HepG2 (cell line): ENCODE results near the gene CCDC120. TPM values are rescaled to one million over a fixed set of nuclear protein-coding genes. Genes with fewer than 3 reads are reported as not detected.
A peak's percentile ranks its signal among the peaks of the same experiment; 100 is the strongest.

Experiments used
- ATAC-seq: fragments of 200-7000 bp; cut with Tn5 transposase; 3 replicates; pipeline ENCODE4 v1.9.1; 2020; ENCODE audit warnings: mild to moderate bottlenecking, moderate library complexity
- BruUV-seq: library from RNA; stranded (reverse); fragments of 400-500 nt; replicated peaks from 2 replicates; lab custom pipeline; 2021; lab: Mats Ljungman, UMichigan
- CTCF ChIA-PET: fragments of 300-600 bp; formaldehyde crosslinking; extraction: SDS; loops from one replicate; lab custom pipeline; 2021; ENCODE audit warnings: low total read pairs, inconsistent platforms, low intra/inter-chr PET ratio; lab: Yijun Ruan, JAX
- POLR2A ChIA-PET: fragments of 350-600 bp; sonication (Branson Sonifier 250); formaldehyde crosslinking; loops from one replicate; lab custom pipeline; 2020; ENCODE audit warnings: antibody characterized with exemption, inconsistent platforms; lab: Yijun Ruan, JAX
- DNase-seq: peaks from one replicate; pipeline ENCODE4 v3.0.0-alpha.2; 2015; ENCODE audit warnings: low spot score
- FAIRE-seq: peaks from 3 replicates; lab custom pipeline; 2011; peaks lifted over from hg19 to GRCh38; lab: Jason Lieb, UNC
- H2AFZ ChIP-seq: one replicate; pipeline ENCODE4 v1.6.1; 2011; ENCODE audit warnings: low read length, inconsistent platforms
- H3K27ac ChIP-seq: fragments of 300-600 bp; 3 replicates; pipeline ENCODE4 v1.8.0; 2011; ENCODE audit warnings: mixed run types, mild to moderate bottlenecking, mixed read lengths, low read length, inconsistent platforms; ENCODE audit not compliant: insufficient read depth; ENCODE audit errors: extremely low read length
- H3K27me3 ChIP-seq, 2 experiments: fragments of 200-600 bp in 1 of 2; 2 replicates in 1 of 2; 3 replicates in 1 of 2; pipeline versions ENCODE4 v1.6.0 to v1.8.0; 2011; ENCODE audit warnings: low read length in 2 of 2, mild to moderate bottlenecking in 2 of 2, moderate library complexity in 2 of 2, inconsistent platforms in 1 of 2; ENCODE audit not compliant: insufficient read depth in 2 of 2, control insufficient read depth in 1 of 2
- H3K36me3 ChIP-seq, 2 experiments: fragments of 200-600 bp in 1 of 2; replicated peaks in 1 of 2; 2 replicates in 1 of 2; 3 replicates in 1 of 2; pipeline versions ENCODE4 v1.5.1 to v1.8.0; 2011; ENCODE audit warnings: low read length in 2 of 2, inconsistent platforms in 1 of 2; ENCODE audit not compliant: insufficient read depth in 2 of 2, control insufficient read depth in 1 of 2
- H3K4me1 ChIP-seq: 2 replicates; pipeline ENCODE4 v1.5.1; 2012; ENCODE audit warnings: low read length, inconsistent platforms; ENCODE audit not compliant: insufficient read depth
- H3K4me2 ChIP-seq: 2 replicates; pipeline ENCODE4 v1.6.0; 2011; ENCODE audit warnings: low read depth, low read length, inconsistent platforms
- H3K4me3 ChIP-seq, 3 experiments: fragments of 200-600 bp in 1 of 3; sonication (generic), shearing (Covaris generic) in 1 of 3; replicated peaks in 1 of 3; 2 replicates each; pipeline ENCODE4 v1.5.1; 2011 to 2016; ENCODE audit warnings: low read length in 3 of 3, inconsistent platforms in 2 of 3, low read depth in 2 of 3, mild to moderate bottlenecking in 2 of 3, control low read depth in 1 of 3, mixed read lengths in 1 of 3; ENCODE audit not compliant: insufficient read depth in 1 of 3
- H3K79me2 ChIP-seq: one replicate; pipeline ENCODE4 v1.6.1; 2011; ENCODE audit warnings: low read length, inconsistent platforms; ENCODE audit not compliant: insufficient read depth
- H3K9ac ChIP-seq: 2 replicates; pipeline ENCODE4 v1.6.0; 2011; ENCODE audit warnings: mild to moderate bottlenecking, low read depth, low read length, inconsistent platforms; ENCODE audit not compliant: insufficient read depth
- H3K9me3 ChIP-seq: 2 replicates; pipeline ENCODE4 v1.5.1; 2012; ENCODE audit warnings: mild to moderate bottlenecking, low read length
- H4K20me1 ChIP-seq: 2 replicates; pipeline ENCODE4 v1.6.0; 2011; ENCODE audit warnings: inconsistent platforms, mild to moderate bottlenecking, low read length, moderate library complexity; ENCODE audit not compliant: insufficient read depth
- AGO2 ChIP-seq: fragments of 200-400 bp; formaldehyde crosslinking; optimal IDR thresholded peaks from 2 replicates; pipeline ENCODE3; 2017; ENCODE audit warnings: mild to moderate bottlenecking, low read depth, low read length, moderate library complexity
- EP300 ChIP-seq, 3 experiments: sonication (generic) in 1 of 3; formaldehyde crosslinking in 1 of 3; IDR thresholded peaks; 2 replicates each; pipeline versions ENCODE4 v1.5.1 to v1.6.1; 2011 to 2020; ENCODE audit warnings: low read depth in 2 of 3, low read length in 2 of 3, borderline replicate concordance in 1 of 3, improper control_type of control experiment in 1 of 3, mild to moderate bottlenecking in 1 of 3, missing genetic modification reagents in 1 of 3, moderate library complexity in 1 of 3
- MIER2 ChIP-seq: IDR thresholded peaks from 2 replicates; pipeline ENCODE4 v1.6.1; 2016; ENCODE audit warnings: missing biosample characterization, missing genetic modification reagents
- PHB2 ChIP-seq: fragments of 450-650 bp; IDR thresholded peaks from 2 replicates; pipeline ENCODE4 v1.6.1; 2018; ENCODE audit not compliant: partially characterized antibody
- RBFOX2 ChIP-seq: fragments of 200-400 bp; formaldehyde crosslinking; IDR thresholded peaks from 2 replicates; pipeline ENCODE4 v1.6.1; 2017; ENCODE audit warnings: low read depth, mild to moderate bottlenecking, low read length
- SMAD1 ChIP-seq: sonication (generic); formaldehyde crosslinking; IDR thresholded peaks from 2 replicates; pipeline ENCODE4 v1.4.0; 2020; ENCODE audit warnings: missing genetic modification reagents, low read depth, mild to moderate bottlenecking, borderline replicate concordance
- SMAD3 ChIP-seq: sonication (generic); formaldehyde crosslinking; IDR thresholded peaks from 2 replicates; pipeline ENCODE4 v1.4.0; 2020; ENCODE audit warnings: missing genetic modification reagents
- ZFP41 ChIP-seq: sonication (generic); formaldehyde crosslinking; IDR thresholded peaks from 2 replicates; pipeline ENCODE4 v1.4.0; 2020; ENCODE audit warnings: mild to moderate bottlenecking, missing genetic modification reagents, borderline replicate concordance
- WGBS: methylation state at CpG from one replicate; pipeline ENCODE4 v1.1.6; 2017; ENCODE audit warnings: low lambda C conversion rate; 5-methylcytosine and 5-hydroxymethylcytosine counted together
- in situ Hi-C: cut with HindIII; loops from 2 replicates; pipeline ENCODE4 v1.10.0; 2017; ENCODE audit warnings: low pct_unique_long_range_greater_than_20kb; ENCODE audit not compliant: extremely low pct_ligation_motif_present
- intact Hi-C: fragments of 100-400 bp; cut with micrococcal nuclease; formaldehyde crosslinking; loops from one replicate; pipeline ENCODE4 v1.10.0; 2022; ENCODE audit not compliant: unreplicated experiment
- polyA plus RNA-seq, 8 experiments: library from polyadenylated mRNA; depleted of rRNA in 3 of 8; stranded (reverse) in 7 of 8; unstranded in 1 of 8; fragments of >200 nt; fragmentation: Illumina TruSeq in 4 of 8; extraction: Trizol in 4 of 8; gene quantifications; 2 replicates each; pipeline versions ENCODE4 v1.2.1 to v1.2.3, GENCODE V29; 2011 to 2016; ENCODE audit warnings: low read depth in 4 of 8, missing spikeins in 1 of 8, mixed read lengths in 1 of 8; ENCODE audit not compliant: insufficient read depth in 1 of 8
- total RNA-seq, 5 experiments: library from RNA; depleted of rRNA; stranded (reverse); fragments of >200 nt; fragmentation: Illumina TruSeq; extraction: Trizol; gene quantifications; 2 replicates each; pipeline ENCODE4 v1.2.3, GENCODE V29; 2016; ENCODE audit warnings: low read depth in 1 of 5
- TF ChIP-seq, protein P1 (sequence below): sonication (generic); formaldehyde crosslinking; IDR thresholded peaks from 2 replicates; pipeline ENCODE4 v1.5.0; 2020; ENCODE audit warnings: mild to moderate bottlenecking, low read depth, missing genetic modification reagents, borderline replicate concordance

CCDC120 gene
- total and polyA plus RNA-seq, 2 of the 13 experiments (the other 11 are each of a cell fraction or from before 2014, with no cell fraction given) = 0.89 to 3.2 TPM

DNA sequence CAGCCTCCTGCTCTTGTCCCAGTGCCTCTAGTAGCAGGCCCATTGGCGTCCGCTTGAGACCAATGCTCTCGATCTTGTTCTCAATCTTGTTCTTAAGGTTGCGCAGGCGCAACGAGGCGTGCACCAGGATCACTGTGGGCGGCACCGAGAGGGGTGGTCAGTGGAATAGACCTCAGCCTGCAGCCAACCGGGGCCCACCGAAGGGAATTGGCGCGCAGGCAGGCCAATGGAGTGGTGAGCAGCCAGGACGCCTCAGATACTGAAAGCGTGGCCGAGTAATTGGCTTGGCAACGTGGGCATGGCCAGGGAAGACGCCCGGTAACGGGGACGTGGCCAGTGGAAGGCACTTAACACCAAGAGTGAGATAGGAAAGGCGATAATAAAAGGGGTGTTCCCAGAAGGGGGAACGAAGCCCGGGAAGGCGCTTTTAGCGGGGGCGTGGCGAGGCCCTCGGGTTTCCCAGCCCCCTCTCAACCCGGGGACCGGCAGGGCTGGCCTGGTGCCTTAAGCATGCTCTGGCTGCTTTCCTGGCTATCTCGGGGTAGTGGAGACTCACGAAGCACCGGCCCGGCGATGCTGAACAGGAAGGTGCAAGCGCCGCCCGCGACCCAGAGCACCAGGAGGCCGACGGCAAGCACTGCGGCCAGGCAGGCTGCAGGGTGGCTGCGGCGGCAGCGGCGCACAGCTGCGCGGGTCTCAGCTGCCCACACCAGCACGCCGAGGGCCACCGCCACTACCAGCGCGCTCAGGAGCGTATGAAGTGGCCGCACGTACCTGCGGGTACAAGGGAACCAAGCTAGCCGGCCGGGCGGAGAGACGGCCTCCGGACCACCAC, 13.3 kb downstream of the CCDC120 start (continued):
- TF ChIP-seq MIER2 (CRISPR knock-in tag) = no peak
- peak; percentile 51 for TF ChIP-seq RBFOX2
- no peak for TF ChIP-seq PHB2

DNA sequence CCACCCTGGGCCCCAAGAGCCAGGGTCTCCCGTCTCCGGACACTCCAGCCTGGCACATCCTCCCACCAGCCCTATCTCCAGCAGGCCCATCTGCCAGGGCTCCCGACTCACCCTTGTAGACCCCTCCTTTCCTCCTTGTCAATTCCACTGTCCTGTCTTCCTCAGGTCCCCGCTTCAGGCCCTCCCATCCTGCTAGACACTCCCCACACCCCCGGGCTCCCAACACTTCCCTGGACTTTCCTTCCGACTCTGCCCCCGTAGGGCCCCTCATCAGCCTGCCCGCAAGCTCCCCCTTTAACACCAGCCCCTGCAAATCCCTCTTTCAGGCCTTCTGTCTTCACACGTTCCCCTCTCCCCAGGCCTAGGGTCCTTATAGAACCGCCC, 13.9 kb downstream of the CCDC120 start:
- Histone ChIP-seq H3K27me3 (no peaks in the 10 kb centered on the region), H3K4me1 (no peaks in the 10 kb centered on the region), H3K36me3 (peaks cover 0 to 5% of the 10 kb centered on the region in 2 experiments; a peak in 2 of 5 replicates), H3K27ac (no peak overlapping the region), H2AFZ (no peak overlapping the region), H3K79me2 (no peaks in the 10 kb centered on the region), H4K20me1 (no peaks in the 10 kb centered on the region), H3K4me2 (no peak overlapping the region), H3K4me3 (no peak overlapping the region), H3K9me3 (no peaks in the 10 kb centered on the region), H3K9ac (no peak overlapping the region)
- in situ Hi-C loops (no loop called here), intact Hi-C loops (no loop called here)
- 90% methylated on average over 8 of the region's 10 CpGs for WGBS
- no peak for FAIRE-seq
- ATAC-seq = no peak
- no TSS peak for BruUV-seq
- POLR2A ChIA-PET = no interaction called here
- no peak for DNase-seq
- CTCF ChIA-PET = no interaction called here
- TF ChIP-seq EP300 (IDR thresholded peaks at IDR 0.05; ENCODE audit: low read depth in 2 of 2, low read length in 2 of 2) (no peak), EP300 (CRISPR knock-in tag; IDR thresholded peaks at IDR 0.05; ENCODE audit: borderline replicate concordance) (no peak), SMAD1 (CRISPR knock-in tag) (no peak), ZFP41 (no peak), SMAD3 (no peak), AGO2 (peak; percentile 25)
- TF ChIP-seq, protein P1, sequence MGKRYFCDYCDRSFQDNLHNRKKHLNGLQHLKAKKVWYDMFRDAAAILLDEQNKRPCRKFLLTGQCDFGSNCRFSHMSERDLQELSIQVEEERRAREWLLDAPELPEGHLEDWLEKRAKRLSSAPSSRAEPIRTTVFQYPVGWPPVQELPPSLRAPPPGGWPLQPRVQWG (CRISPR knock-in tag) = no peak
